Central memory CD8-positive, alpha-beta T cell (primary cell): ENCODE measurements around the gene BRD3.
A peak's percentile ranks its signal among the peaks of the same experiment; 100 is the strongest.

Experiments used
- ATAC-seq: fragments of 150-1000 bp; cut with Tn5 transposase; replicated peaks from 2 replicates; pipeline ENCODE4 v1.10.0; 2022; ENCODE audit warnings: mild to moderate bottlenecking, moderate FRiP score, moderate number of reproducible peaks; ENCODE audit not compliant: poor library complexity, severe bottlenecking; ENCODE audit errors: extremely low read depth
- DNase-seq, 2 donors: peaks; one replicate each; pipeline ENCODE4 v3.0.0; 2021; ENCODE audit warnings: low spot score in 2 of 2
- H3K27ac Mint-ChIP-seq: one replicate; pipeline ENCODE4 v1.8.0; 2022; ENCODE audit warnings: low read depth, mild to moderate bottlenecking, moderate library complexity, mixed read lengths
- H3K27me3 Mint-ChIP-seq: one replicate; pipeline ENCODE4 v1.8.0; 2022; ENCODE audit warnings: mixed read lengths
- H3K36me3 Mint-ChIP-seq: one replicate; pipeline ENCODE4 v1.8.0; 2022; ENCODE audit warnings: mild to moderate bottlenecking, moderate library complexity, mixed read lengths; ENCODE audit not compliant: insufficient read depth
- H3K4me1 Mint-ChIP-seq: one replicate; pipeline ENCODE4 v1.8.0; 2022; ENCODE audit warnings: mixed read lengths
- H3K4me3 Mint-ChIP-seq: one replicate; pipeline ENCODE4 v1.8.0; 2022; ENCODE audit warnings: mild to moderate bottlenecking, moderate library complexity, mixed read lengths
- H3K9me3 Mint-ChIP-seq: one replicate; pipeline ENCODE4 v1.8.0; 2022; ENCODE audit warnings: mixed read lengths

Gene BRD3

GRCh38 chr9:134036130-134036529 lies 31.7 kb downstream of the BRD3 start:
- Mint-ChIP-seq H3K36me3 (peaks cover 36% of the 10 kb centered on the region), H3K27ac (no peak overlapping the region), H3K4me1 (no peaks in the 10 kb centered on the region), H3K4me3 (no peak overlapping the region), H3K27me3 (no peaks in the 10 kb centered on the region), H3K9me3 (peaks cover 7% of the 10 kb centered on the region)
- no peak for ATAC-seq
- DNase-seq = no peak

GRCh38 chr9:134035041-134036039 lies 32.5 kb downstream of the BRD3 start:
- Mint-ChIP-seq H3K36me3 (peaks cover 38% of the 10 kb centered on the region), H3K4me1 (no peaks in the 10 kb centered on the region), H3K9me3 (peaks cover 7% of the 10 kb centered on the region), H3K4me3 (no peak overlapping the region), H3K27ac (no peak overlapping the region), H3K27me3 (no peaks in the 10 kb centered on the region)
- ATAC-seq (no peak), DNase-seq (no peak)

- Mint-ChIP-seq H3K4me3 (no peak overlapping the region), H3K27me3 (no peaks in the 10 kb centered on the region), H3K4me1 (no peaks in the 10 kb centered on the region), H3K9me3 (peaks cover 7% of the 10 kb centered on the region), H3K27ac (no peak overlapping the region), H3K36me3 (peaks cover 33% of the 10 kb centered on the region)
- DNase-seq (no peak), ATAC-seq (no peak)
These were observed 33.4 kb downstream of the BRD3 start for GRCh38 chr9:134034215-134035040.

GRCh38 chr9:134033516-134034214 lies 34.2 kb downstream of the BRD3 start:
- H3K27me3 Mint-ChIP-seq = no peaks in the 10 kb centered on the region
- ATAC-seq = no peak
- H3K36me3 Mint-ChIP-seq = peaks cover 30% of the 10 kb centered on the region
- H3K9me3 Mint-ChIP-seq = no peaks in the 10 kb centered on the region
- H3K4me3 Mint-ChIP-seq = no peak overlapping the region
- H3K4me1 Mint-ChIP-seq = no peaks in the 10 kb centered on the region
- no peak for DNase-seq
- no peak overlapping the region for H3K27ac Mint-ChIP-seq

- Mint-ChIP-seq H3K36me3 (peaks cover 29% of the 10 kb centered on the region), H3K4me3 (no peak overlapping the region), H3K4me1 (peaks cover 6% of the 10 kb centered on the region), H3K27ac (no peak overlapping the region), H3K9me3 (no peaks in the 10 kb centered on the region), H3K27me3 (no peaks in the 10 kb centered on the region)
- DNase-seq = no peak
- no peak for ATAC-seq
These were observed 35.2 kb downstream of the BRD3 start for GRCh38 chr9:134032456-134033222.

GRCh38 chr9:134031783-134032182 lies 36.0 kb downstream of the BRD3 start:
- DNase-seq (no peak), ATAC-seq (no peak)
- Mint-ChIP-seq H3K27me3 (no peaks in the 10 kb centered on the region), H3K9me3 (no peaks in the 10 kb centered on the region), H3K36me3 (peaks cover 30% of the 10 kb centered on the region), H3K4me1 (peaks cover 6% of the 10 kb centered on the region), H3K27ac (no peak overlapping the region), H3K4me3 (no peak overlapping the region)

- H3K36me3 Mint-ChIP-seq = peaks cover 22% of the 10 kb centered on the region
- no peak for ATAC-seq
- no peaks in the 10 kb centered on the region for H3K9me3 Mint-ChIP-seq
These were observed 36.9 kb downstream of the BRD3 start for GRCh38 chr9:134030821-134031470.

GRCh38 chr9:134029248-134030226 lies 38.3 kb downstream of the BRD3 start:
- Mint-ChIP-seq H3K27me3 (no peaks in the 10 kb centered on the region), H3K4me1 (peaks cover 10% of the 10 kb centered on the region), H3K4me3 (no peak overlapping the region), H3K36me3 (peaks cover 16% of the 10 kb centered on the region), H3K27ac (no peak overlapping the region), H3K9me3 (no peaks in the 10 kb centered on the region)
- DNase-seq = no peak
- no peak for ATAC-seq

More at GRCh38 chr9:134030821-134031470, 36.9 kb downstream of the BRD3 start:
- DNase-seq = no peak
- no peak overlapping the region for H3K27ac Mint-ChIP-seq
- peaks cover 6% of the 10 kb centered on the region for H3K4me1 Mint-ChIP-seq
- no peak overlapping the region for H3K4me3 Mint-ChIP-seq
- no peaks in the 10 kb centered on the region for H3K27me3 Mint-ChIP-seq

- H3K36me3 Mint-ChIP-seq = peaks cover 16% of the 10 kb centered on the region
- no peaks in the 10 kb centered on the region for H3K27me3 Mint-ChIP-seq
- H3K4me1 Mint-ChIP-seq = peaks cover 15% of the 10 kb centered on the region
- H3K4me3 Mint-ChIP-seq = peak overlapping the region; percentile 17
- DNase-seq (no peak), ATAC-seq (no peak)
- no peaks in the 10 kb centered on the region for H3K9me3 Mint-ChIP-seq
- no peak overlapping the region for H3K27ac Mint-ChIP-seq
These were observed 39.1 kb downstream of the BRD3 start for GRCh38 chr9:134028575-134029247.

- Mint-ChIP-seq H3K4me1 (peaks cover 15% of the 10 kb centered on the region), H3K36me3 (peaks cover 13% of the 10 kb centered on the region), H3K27ac (no peak overlapping the region), H3K27me3 (no peaks in the 10 kb centered on the region), H3K9me3 (no peaks in the 10 kb centered on the region), H3K4me3 (peak overlapping the region; percentile 17)
- DNase-seq (no peak), ATAC-seq (no peak)
These were observed 39.8 kb downstream of the BRD3 start for GRCh38 chr9:134028076-134028475.
